ENCODE measurements around the gene JMJD8. TPM values are rescaled to one million over a fixed set of nuclear protein-coding genes. Genes with fewer than 3 reads are reported as not detected.

The JMJD8 gene, protein sequence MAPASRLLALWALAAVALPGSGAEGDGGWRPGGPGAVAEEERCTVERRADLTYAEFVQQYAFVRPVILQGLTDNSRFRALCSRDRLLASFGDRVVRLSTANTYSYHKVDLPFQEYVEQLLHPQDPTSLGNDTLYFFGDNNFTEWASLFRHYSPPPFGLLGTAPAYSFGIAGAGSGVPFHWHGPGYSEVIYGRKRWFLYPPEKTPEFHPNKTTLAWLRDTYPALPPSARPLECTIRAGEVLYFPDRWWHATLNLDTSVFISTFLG
- total RNA-seq (10 to 100 TPM; 36.6 to 73.9 (median 64.0) TPM), polyA plus RNA-seq (10 to 100 TPM; 10.2 to 53.8 TPM)
- long read RNA-seq, donor 1, transcript JMJD8-206 (5 exons, 497 nt): minor isoform, 5 of 109 reads
- long read RNA-seq, donor 1, transcript JMJD8-203 (8 exons, 1,015 nt): major isoform, 26 of 109 reads
- long read RNA-seq, donor 1, transcript JMJD8-209 (8 exons, 2,205 nt): minor isoform, 7 of 109 reads
- long read RNA-seq, donor 1, partial matches to known transcripts: 44 of 109 reads
- long read RNA-seq, donor 1, other reads (novel, unspliced or antisense): 23 of 109 reads
- long read RNA-seq, donor 2, transcript JMJD8-201 (9 exons, 2,038 nt): major isoform, 12 of 16 reads
- long read RNA-seq, donor 2, partial matches to known transcripts: 0 of 16 reads
- long read RNA-seq, donor 2, other reads (novel, unspliced or antisense): 0 of 16 reads
- long read RNA-seq, donor 3, transcript JMJD8-201 (9 exons, 2,038 nt): major isoform, 152 of 298 reads
- long read RNA-seq, donor 3, transcript JMJD8-209 (8 exons, 2,205 nt): minor isoform, 13 of 298 reads
- long read RNA-seq, donor 3, transcript JMJD8-203 (8 exons, 1,015 nt): minor isoform, 8 of 298 reads
- long read RNA-seq, donor 3, partial matches to known transcripts: 26 of 298 reads
- long read RNA-seq, donor 3, other reads (novel, unspliced or antisense): 86 of 298 reads

DNA sequence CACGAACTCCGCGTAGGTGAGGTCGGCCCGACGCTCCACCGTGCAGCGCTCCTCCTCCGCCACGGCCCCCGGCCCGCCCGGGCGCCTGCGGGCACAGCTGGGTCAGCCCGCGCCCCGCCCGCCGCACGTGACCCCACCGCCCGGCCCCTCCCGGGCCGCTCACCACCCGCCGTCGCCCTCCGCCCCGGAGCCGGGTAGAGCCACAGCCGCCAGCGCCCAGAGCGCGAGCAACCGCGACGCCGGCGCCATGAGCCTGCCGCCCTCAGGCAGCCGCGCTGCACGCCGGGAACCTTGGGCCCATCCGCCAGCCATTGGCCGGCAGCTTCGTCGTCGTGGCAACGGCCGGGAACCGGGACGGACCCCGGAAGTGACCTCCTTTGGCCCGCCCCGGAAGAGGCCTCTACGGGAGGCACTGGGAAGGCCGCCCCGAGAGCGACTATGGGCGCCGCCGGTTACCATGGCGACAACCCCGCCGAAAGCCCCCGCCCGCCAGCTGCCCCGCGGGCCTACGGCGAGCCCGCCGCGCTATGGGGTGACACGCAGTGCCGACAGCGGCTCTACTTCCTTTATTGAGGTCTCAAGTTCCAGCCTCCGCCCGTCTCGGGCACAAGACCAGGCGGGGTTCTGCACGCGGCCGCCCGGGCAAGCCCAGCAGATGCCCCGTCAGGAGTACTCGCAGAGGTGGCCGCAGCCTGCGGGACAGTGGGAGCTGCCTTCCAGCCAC lies at the start of gene JMJD8:
JMJD8 (minus strand) TSS at position 264 of the 724 bp plus-strand sequence; CDS start at position 249, 15 bp downstream.
- intact Hi-C loops (cut with DNase I): no loop called here
- peak; percentile 97 to 99 (median 98) for DNase-seq
- WGBS, 3 donors: 1 to 7% (median 1%) methylated on average over 23 to 91 of the region's 91 CpGs
- no peaks in the 10 kb centered on the region for H3K9me3 ChIP-seq
- peak within 1 kb of the TSS in 1 of 2 donors; percentile 36 for H3K27ac ChIP-seq
- TF ChIP-seq, protein P1, sequence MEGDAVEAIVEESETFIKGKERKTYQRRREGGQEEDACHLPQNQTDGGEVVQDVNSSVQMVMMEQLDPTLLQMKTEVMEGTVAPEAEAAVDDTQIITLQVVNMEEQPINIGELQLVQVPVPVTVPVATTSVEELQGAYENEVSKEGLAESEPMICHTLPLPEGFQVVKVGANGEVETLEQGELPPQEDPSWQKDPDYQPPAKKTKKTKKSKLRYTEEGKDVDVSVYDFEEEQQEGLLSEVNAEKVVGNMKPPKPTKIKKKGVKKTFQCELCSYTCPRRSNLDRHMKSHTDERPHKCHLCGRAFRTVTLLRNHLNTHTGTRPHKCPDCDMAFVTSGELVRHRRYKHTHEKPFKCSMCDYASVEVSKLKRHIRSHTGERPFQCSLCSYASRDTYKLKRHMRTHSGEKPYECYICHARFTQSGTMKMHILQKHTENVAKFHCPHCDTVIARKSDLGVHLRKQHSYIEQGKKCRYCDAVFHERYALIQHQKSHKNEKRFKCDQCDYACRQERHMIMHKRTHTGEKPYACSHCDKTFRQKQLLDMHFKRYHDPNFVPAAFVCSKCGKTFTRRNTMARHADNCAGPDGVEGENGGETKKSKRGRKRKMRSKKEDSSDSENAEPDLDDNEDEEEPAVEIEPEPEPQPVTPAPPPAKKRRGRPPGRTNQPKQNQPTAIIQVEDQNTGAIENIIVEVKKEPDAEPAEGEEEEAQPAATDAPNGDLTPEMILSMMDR (IDR thresholded peaks at IDR 0.05): peak in 1 of 3 donors; percentile 13
- TF ChIP-seq EP300 (IDR thresholded peaks at IDR 0.05) (no peak), POLR2A (IDR thresholded peaks at IDR 0.05) (no peak)
- H3K4me3 ChIP-seq: peak within 1 kb of the TSS; percentile 59
- no peaks in the 10 kb centered on the region for H3K36me3 ChIP-seq
- no peaks in the 10 kb centered on the region for H3K27me3 ChIP-seq
- peaks cover 30% of the 10 kb centered on the region for H3K4me1 ChIP-seq (ENCODE audit: insufficient read depth)

DNA sequence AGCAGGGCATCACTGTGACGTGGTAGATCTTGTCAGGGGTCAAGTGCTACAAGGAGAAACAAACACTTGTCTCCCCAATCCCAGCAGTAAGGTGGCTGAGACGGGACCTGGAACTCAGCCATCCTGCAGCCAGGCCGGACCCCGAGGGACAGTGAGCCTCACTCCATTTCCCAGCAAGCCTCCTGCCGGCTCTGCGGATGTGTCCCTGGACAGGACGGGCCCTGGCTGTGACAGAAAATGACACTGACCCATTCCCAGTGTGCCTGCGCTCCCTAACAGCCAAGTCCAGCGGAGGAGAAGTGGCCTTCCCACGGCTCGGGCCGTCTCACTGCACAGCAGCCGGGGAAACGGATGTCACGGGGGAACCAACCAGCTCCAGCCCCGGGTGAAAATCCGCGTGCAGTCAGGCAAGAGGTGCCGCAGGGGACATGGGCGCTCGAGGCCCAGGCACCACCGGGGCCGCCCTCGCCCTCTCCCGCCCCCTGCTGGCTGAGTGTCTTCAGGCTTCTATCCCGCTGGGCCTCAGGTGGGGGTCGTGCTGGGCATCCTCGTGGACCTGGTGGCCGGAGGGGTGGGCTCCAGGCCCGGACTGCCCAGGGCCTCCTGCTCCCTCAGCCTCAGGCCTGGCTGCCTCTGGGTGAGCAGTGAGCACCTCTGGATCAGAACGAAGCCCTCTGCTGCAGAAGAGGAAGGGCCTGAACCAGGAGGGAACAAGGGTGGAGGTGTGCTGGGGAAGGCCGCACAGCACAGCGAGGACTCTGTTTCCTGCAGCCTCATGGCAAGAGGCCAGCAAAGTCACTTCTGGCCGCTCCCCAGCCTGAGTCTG lies 49.5 kb upstream of the JMJD8 start:
- H3K27me3 ChIP-seq: no peaks in the 10 kb centered on the region
- peak in 1 of 5 donors; percentile 36 for DNase-seq
- no peaks in the 10 kb centered on the region for H3K4me1 ChIP-seq (ENCODE audit: insufficient read depth)
- intact Hi-C loops (cut with DNase I): no loop called here
- H3K9me3 ChIP-seq: no peaks in the 10 kb centered on the region
- 77 to 88% (median 84%) methylated on average over 32 to 34 of the region's 34 CpGs for WGBS, 3 donors
- no peak for TF ChIP-seq POLR2A (IDR thresholded peaks at IDR 0.05)
- TF ChIP-seq, protein P1 (IDR thresholded peaks at IDR 0.05): no peak
- no peak for TF ChIP-seq EP300 (IDR thresholded peaks at IDR 0.05)
- H3K27ac ChIP-seq: no peak overlapping the region
- H3K4me3 ChIP-seq: no peak overlapping the region
- no peaks in the 10 kb centered on the region for H3K36me3 ChIP-seq

DNA sequence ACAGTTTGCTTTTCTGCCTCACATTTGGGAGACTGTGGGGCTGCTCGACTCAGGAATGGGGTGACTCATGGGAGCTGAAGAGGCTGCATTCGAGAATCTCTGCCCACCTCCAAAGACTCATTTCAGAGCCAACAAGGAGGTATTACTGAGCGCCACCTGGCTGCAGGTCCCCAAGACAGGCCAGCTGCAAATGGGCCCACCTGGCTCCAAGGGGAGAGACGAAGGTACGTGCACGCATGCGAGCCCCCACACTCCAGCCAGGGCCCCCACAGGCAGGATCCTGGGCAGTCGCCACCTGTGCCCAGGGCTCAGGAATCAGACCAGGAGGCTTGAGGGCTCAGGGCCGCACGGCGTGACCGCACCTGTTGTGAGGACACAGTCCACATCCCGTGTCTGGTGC lies 48.8 kb upstream of the JMJD8 start:
- Histone ChIP-seq H3K36me3 (no peaks in the 10 kb centered on the region), H3K4me3 (no peak overlapping the region), H3K27ac (no peak overlapping the region), H3K27me3 (peaks cover 2% of the 10 kb centered on the region), H3K9me3 (no peaks in the 10 kb centered on the region), H3K4me1 (ENCODE audit: insufficient read depth) (peaks cover 3% of the 10 kb centered on the region)
- intact Hi-C loops (cut with DNase I): no loop called here
- 85 to 89% (median 86%) methylated on average over 13 of the region's 13 CpGs for WGBS, 3 donors
- no peak for DNase-seq
- TF ChIP-seq, protein P1 (IDR thresholded peaks at IDR 0.05): no peak
- TF ChIP-seq POLR2A (IDR thresholded peaks at IDR 0.05) (no peak), EP300 (IDR thresholded peaks at IDR 0.05) (no peak)

Measured in ovary (tissue), 10 donors.